A204.1 (cell line): ENCODE data around the gene ATRN.

Experiments used
- FAIRE-seq: peaks from 2 replicates; lab custom pipeline; 2012; peaks lifted over from hg19 to GRCh38; lab: Jason Lieb, UNC

ATRN gene

GRCh38 chr20:3628502-3629314, 157.9 kb downstream of the ATRN start:
- FAIRE-seq, result no peak

GRCh38 chr20:3629893-3630292, 159.1 kb downstream of the ATRN start:
- FAIRE-seq, result no peak

- FAIRE-seq, result no peak
Measured at GRCh38 chr20:3630429-3630828, 159.6 kb downstream of the ATRN start.

- FAIRE-seq, result no peak
Measured at GRCh38 chr20:3631534-3631933, 160.7 kb downstream of the ATRN start.

- no peak for FAIRE-seq
Measured at GRCh38 chr20:3632311-3633004, 161.6 kb downstream of the ATRN start.

- FAIRE-seq, result no peak
Measured at GRCh38 chr20:3633913-3634478, 163.2 kb downstream of the ATRN start.

GRCh38 chr20:3635346-3635745, 164.5 kb downstream of the ATRN start:
- no peak for FAIRE-seq

- no peak for FAIRE-seq
Measured at GRCh38 chr20:3640259-3640658, 169.4 kb downstream of the ATRN start.

- FAIRE-seq, result no peak
Measured at GRCh38 chr20:3645309-3646066, 174.7 kb downstream of the ATRN start.

- FAIRE-seq, result no peak
Measured at GRCh38 chr20:3646067-3646440, 175.2 kb downstream of the ATRN start.

GRCh38 chr20:3646651-3647050, 175.8 kb downstream of the ATRN start:
- FAIRE-seq, result no peak

- no peak for FAIRE-seq
Measured at GRCh38 chr20:3647473-3647872, 176.7 kb downstream of the ATRN start.

- FAIRE-seq, result no peak
Measured at GRCh38 chr20:3648951-3649350, 178.1 kb downstream of the ATRN start.

- no peak for FAIRE-seq
Measured at GRCh38 chr20:3651204-3651962, 180.6 kb downstream of the ATRN start.

GRCh38 chr20:3652221-3652620, 181.4 kb downstream of the ATRN start:
- no peak for FAIRE-seq

GRCh38 chr20:3652676-3653596, 182.1 kb downstream of the ATRN start:
- FAIRE-seq, result no peak

- no peak for FAIRE-seq
Measured at GRCh38 chr20:3653921-3654320, 183.1 kb downstream of the ATRN start.

GRCh38 chr20:3654326-3655130, 183.7 kb downstream of the ATRN start:
- FAIRE-seq, result no peak

GRCh38 chr20:3655131-3655405, 184.2 kb downstream of the ATRN start:
- no peak for FAIRE-seq

GRCh38 chr20:3658019-3658715, 187.3 kb downstream of the ATRN start:
- FAIRE-seq, result no peak
